Activated naive CD4-positive, alpha-beta T cell treated with anti-CD3 and anti-CD28 coated beads, Interleukin-2, amount 10 ng/mL, durations not matched to agents 7 days and 5 days (primary cell): Measurements from ENCODE around the gene IL5.

Source experiments
- CTCF ChIA-PET: fragments of 350-600 bp; sonication (Branson Sonifier 250); formaldehyde crosslinking; loops from one replicate; lab custom pipeline; 2021; ENCODE audit warnings: antibody characterized with exemption; lab: Charles Lee
- DNase-seq: peaks from one replicate; pipeline ENCODE4 v3.0.0-alpha.2; 2020
- H3K27ac Mint-ChIP-seq: one replicate; pipeline ENCODE4 v1.8.0; 2021; ENCODE audit warnings: mild to moderate bottlenecking, moderate library complexity, mixed read lengths
- H3K27me3 Mint-ChIP-seq: one replicate; pipeline ENCODE4 v1.8.0; 2021; ENCODE audit warnings: mild to moderate bottlenecking, mixed read lengths
- H3K36me3 Mint-ChIP-seq: one replicate; pipeline ENCODE4 v1.8.0; 2021; ENCODE audit warnings: mixed read lengths
- H3K4me1 Mint-ChIP-seq: one replicate; pipeline ENCODE4 v1.8.0; 2021; ENCODE audit warnings: mixed read lengths
- H3K4me3 Mint-ChIP-seq: one replicate; pipeline ENCODE4 v1.8.0; 2021; ENCODE audit warnings: mild to moderate bottlenecking, moderate library complexity, mixed read lengths
- H3K9me3 Mint-ChIP-seq: one replicate; pipeline ENCODE4 v1.8.0; 2021; ENCODE audit warnings: mixed read lengths

The IL5 gene

GRCh38 chr5:132500244-132500930 is 42.9 kb downstream of the IL5 start:
- Mint-ChIP-seq H3K4me1 (peaks cover 42% of the 10 kb centered on the region), H3K9me3 (no peaks in the 10 kb centered on the region), H3K27me3 (peaks cover 17% of the 10 kb centered on the region), H3K4me3 (no peak overlapping the region), H3K27ac (peak overlapping the region; percentile 35), H3K36me3 (no peaks in the 10 kb centered on the region)
- peak; percentile 21 for DNase-seq
- CTCF ChIA-PET = interaction anchor here (0.6 to 13.9 kb wide), 36 partner anchors 10 to 611 kb away, joined by 3 to 458 read pairs (median 4); partner anchors contain the start of genes CSF2 and IRF1

GRCh38 chr5:132499440-132500243 is 43.7 kb downstream of the IL5 start:
- Mint-ChIP-seq H3K27ac (peak overlapping the region; percentile 71), H3K4me1 (peaks cover 49% of the 10 kb centered on the region), H3K27me3 (peaks cover 16% of the 10 kb centered on the region), H3K4me3 (no peak overlapping the region), H3K9me3 (no peaks in the 10 kb centered on the region), H3K36me3 (no peaks in the 10 kb centered on the region)
- DNase-seq = peak; percentile 21
- CTCF ChIA-PET = interaction anchor here (0.6 to 13.9 kb wide), 14 partner anchors 10 to 612 kb away, joined by 3 to 458 read pairs (median 14); partner anchors contain the start of genes CSF2 and IRF1

- no peaks in the 10 kb centered on the region for H3K9me3 Mint-ChIP-seq
- CTCF ChIA-PET = interaction anchor here (1.0 to 13.9 kb wide), 13 partner anchors 9 to 322 kb away, joined by 3 to 458 read pairs (median 7); partner anchors contain the start of gene IRF1
- DNase-seq = peak; percentile 18
- H3K27me3 Mint-ChIP-seq = peaks cover 12% of the 10 kb centered on the region
- no peaks in the 10 kb centered on the region for H3K36me3 Mint-ChIP-seq
- H3K4me3 Mint-ChIP-seq = no peak overlapping the region
- peak overlapping the region; percentile 79 for H3K27ac Mint-ChIP-seq
- H3K4me1 Mint-ChIP-seq = peaks cover 58% of the 10 kb centered on the region
Measured at GRCh38 chr5:132498686-132499271, 44.5 kb downstream of the IL5 start.

GRCh38 chr5:132498152-132498551 is 45.2 kb downstream of the IL5 start:
- no peaks in the 10 kb centered on the region for H3K36me3 Mint-ChIP-seq
- H3K27ac Mint-ChIP-seq = peak overlapping the region; percentile 99
- peaks cover 6% of the 10 kb centered on the region for H3K27me3 Mint-ChIP-seq
- H3K4me3 Mint-ChIP-seq = no peak overlapping the region
- CTCF ChIA-PET = interaction anchor here (1.0 to 13.9 kb wide), 12 partner anchors 8 to 322 kb away, joined by 3 to 458 read pairs (median 6); partner anchors contain the start of gene IRF1
- DNase-seq = peak; percentile 17
- no peaks in the 10 kb centered on the region for H3K9me3 Mint-ChIP-seq
- H3K4me1 Mint-ChIP-seq = peaks cover 64% of the 10 kb centered on the region

GRCh38 chr5:132497488-132497997 is 45.8 kb downstream of the IL5 start:
- no peaks in the 10 kb centered on the region for H3K9me3 Mint-ChIP-seq
- peak; percentile 18 for DNase-seq
- H3K27me3 Mint-ChIP-seq = peaks cover 3% of the 10 kb centered on the region
- H3K4me1 Mint-ChIP-seq = peaks cover 70% of the 10 kb centered on the region
- peak overlapping the region; percentile 99 for H3K27ac Mint-ChIP-seq
- H3K36me3 Mint-ChIP-seq = no peaks in the 10 kb centered on the region
- CTCF ChIA-PET = interaction anchor here (1.0 to 13.9 kb wide), 12 partner anchors 8 to 323 kb away, joined by 3 to 458 read pairs (median 6); partner anchors contain the start of gene IRF1
- H3K4me3 Mint-ChIP-seq = peak overlapping the region; percentile 95

GRCh38 chr5:132496631-132497487 is 46.5 kb downstream of the IL5 start:
- Mint-ChIP-seq H3K9me3 (no peaks in the 10 kb centered on the region), H3K4me1 (peaks cover 76% of the 10 kb centered on the region), H3K36me3 (peaks cover 4% of the 10 kb centered on the region), H3K27me3 (no peaks in the 10 kb centered on the region), H3K27ac (peak overlapping the region; percentile 99), H3K4me3 (peak overlapping the region; percentile 95)
- CTCF ChIA-PET = interaction anchor here (1.5 to 13.9 kb wide), 6 partner anchors 8 to 108 kb away, joined by 4 to 458 read pairs (median 22); no protein-coding TSS in a partner anchor
- DNase-seq = peak; percentile 85

- CTCF ChIA-PET = interaction anchor here (1.3 to 13.9 kb wide), 8 partner anchors 9 to 107 kb away, joined by 4 to 458 read pairs (median 11); no protein-coding TSS in a partner anchor
- peak; percentile 96 for DNase-seq
Measured at GRCh38 chr5:132496191-132496630, 47.1 kb downstream of the IL5 start.

GRCh38 chr5:132495667-132496190 is 47.6 kb downstream of the IL5 start:
- CTCF ChIA-PET = interaction anchor here (1.3 to 13.9 kb wide), 8 partner anchors 9 to 107 kb away, joined by 4 to 458 read pairs (median 11); no protein-coding TSS in a partner anchor

More at GRCh38 chr5:132496191-132496630, 47.1 kb downstream of the IL5 start:
- peak overlapping the region; percentile 95 for H3K4me3 Mint-ChIP-seq
- peaks cover 81% of the 10 kb centered on the region for H3K4me1 Mint-ChIP-seq
- no peaks in the 10 kb centered on the region for H3K9me3 Mint-ChIP-seq
- H3K27ac Mint-ChIP-seq = peak overlapping the region; percentile 99
- H3K36me3 Mint-ChIP-seq = peaks cover 4% of the 10 kb centered on the region
- no peaks in the 10 kb centered on the region for H3K27me3 Mint-ChIP-seq

GRCh38 chr5:132493821-132494220 is 49.5 kb downstream of the IL5 start:
- Mint-ChIP-seq H3K9me3 (no peaks in the 10 kb centered on the region), H3K36me3 (peaks cover 17% of the 10 kb centered on the region), H3K27ac (peak overlapping the region; percentile 99), H3K27me3 (no peaks in the 10 kb centered on the region), H3K4me3 (peak overlapping the region; percentile 95), H3K4me1 (peaks cover 60% of the 10 kb centered on the region)
- CTCF ChIA-PET = interaction anchor here (8.3 to 13.9 kb wide), 2 partner anchors 69 to 105 kb away, joined by 87 to 458 read pairs; no protein-coding TSS in a partner anchor
- no peak for DNase-seq

More at GRCh38 chr5:132495667-132496190, 47.6 kb downstream of the IL5 start:
- Mint-ChIP-seq H3K27me3 (no peaks in the 10 kb centered on the region), H3K4me3 (peak overlapping the region; percentile 95), H3K27ac (peak overlapping the region; percentile 99), H3K9me3 (no peaks in the 10 kb centered on the region), H3K36me3 (peaks cover 4% of the 10 kb centered on the region), H3K4me1 (peaks cover 77% of the 10 kb centered on the region)
- DNase-seq = peak; percentile 86

GRCh38 chr5:132493241-132493640 is 50.1 kb downstream of the IL5 start:
- no peaks in the 10 kb centered on the region for H3K27me3 Mint-ChIP-seq
- CTCF ChIA-PET = interaction anchor here (4.6 to 8.3 kb wide), 2 partner anchors 28 to 68 kb away, joined by 26 to 87 read pairs; no protein-coding TSS in a partner anchor
- H3K4me1 Mint-ChIP-seq = peaks cover 56% of the 10 kb centered on the region
- DNase-seq = peak; percentile 19
- no peaks in the 10 kb centered on the region for H3K9me3 Mint-ChIP-seq
- H3K27ac Mint-ChIP-seq = peak overlapping the region; percentile 99
- peaks cover 23% of the 10 kb centered on the region for H3K36me3 Mint-ChIP-seq
- H3K4me3 Mint-ChIP-seq = no peak overlapping the region

- Mint-ChIP-seq H3K4me3 (peak overlapping the region; percentile 86), H3K36me3 (peaks cover 30% of the 10 kb centered on the region), H3K27me3 (no peaks in the 10 kb centered on the region), H3K4me1 (peaks cover 56% of the 10 kb centered on the region), H3K9me3 (no peaks in the 10 kb centered on the region), H3K27ac (peak overlapping the region; percentile 99)
- CTCF ChIA-PET = interaction anchor here (0.8 to 4.9 kb wide), 8 partner anchors 7 to 104 kb away, joined by 3 to 31 read pairs (median 9); no protein-coding TSS in a partner anchor
- DNase-seq = no peak
Measured at GRCh38 chr5:132492386-132493125, 50.8 kb downstream of the IL5 start.
